GM12865 (cell line): ENCODE data around the gene TEPSIN.

Experiments
- DNase-seq: peaks from one replicate; pipeline ENCODE4 v3.0.0; 2010; ENCODE audit warnings: low read depth
- H3K4me3 ChIP-seq: 2 replicates; pipeline ENCODE4 v1.5.1; 2011; ENCODE audit warnings: mild to moderate bottlenecking, low read depth, low read length, control low read depth
- TF ChIP-seq, protein P1 (sequence below): IDR thresholded peaks from 2 replicates; pipeline ENCODE4 v1.5.1; 2011; ENCODE audit warnings: low read length, control low read depth, low read depth, inconsistent platforms; ENCODE audit not compliant: insufficient read depth; ENCODE audit errors: missing control alignments

The TEPSIN gene

DNA sequence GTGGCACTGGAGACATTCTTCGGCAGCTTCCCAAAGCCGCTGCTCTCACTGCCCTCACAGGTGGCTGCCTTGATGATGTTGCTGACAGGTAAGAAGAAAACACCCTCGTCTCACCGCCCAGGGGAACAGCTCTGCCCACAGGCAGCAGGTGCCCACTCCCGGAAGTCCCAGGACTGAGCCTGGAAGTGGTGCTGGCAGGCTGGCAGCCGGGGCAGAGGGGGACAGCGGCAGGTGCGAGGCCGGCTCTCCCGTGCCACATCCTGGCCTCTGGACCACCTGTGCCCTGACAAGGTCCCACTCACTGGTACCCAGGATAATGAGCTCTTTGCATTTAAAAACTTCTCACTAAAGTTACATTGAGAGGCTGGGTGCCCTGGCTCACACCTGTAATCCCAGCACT lies 36.5 kb downstream of the TEPSIN start:
- DNase-seq, result no peak
- no peak overlapping the region for H3K4me3 ChIP-seq
- TF ChIP-seq, protein P1, sequence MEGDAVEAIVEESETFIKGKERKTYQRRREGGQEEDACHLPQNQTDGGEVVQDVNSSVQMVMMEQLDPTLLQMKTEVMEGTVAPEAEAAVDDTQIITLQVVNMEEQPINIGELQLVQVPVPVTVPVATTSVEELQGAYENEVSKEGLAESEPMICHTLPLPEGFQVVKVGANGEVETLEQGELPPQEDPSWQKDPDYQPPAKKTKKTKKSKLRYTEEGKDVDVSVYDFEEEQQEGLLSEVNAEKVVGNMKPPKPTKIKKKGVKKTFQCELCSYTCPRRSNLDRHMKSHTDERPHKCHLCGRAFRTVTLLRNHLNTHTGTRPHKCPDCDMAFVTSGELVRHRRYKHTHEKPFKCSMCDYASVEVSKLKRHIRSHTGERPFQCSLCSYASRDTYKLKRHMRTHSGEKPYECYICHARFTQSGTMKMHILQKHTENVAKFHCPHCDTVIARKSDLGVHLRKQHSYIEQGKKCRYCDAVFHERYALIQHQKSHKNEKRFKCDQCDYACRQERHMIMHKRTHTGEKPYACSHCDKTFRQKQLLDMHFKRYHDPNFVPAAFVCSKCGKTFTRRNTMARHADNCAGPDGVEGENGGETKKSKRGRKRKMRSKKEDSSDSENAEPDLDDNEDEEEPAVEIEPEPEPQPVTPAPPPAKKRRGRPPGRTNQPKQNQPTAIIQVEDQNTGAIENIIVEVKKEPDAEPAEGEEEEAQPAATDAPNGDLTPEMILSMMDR, result no peak

DNA sequence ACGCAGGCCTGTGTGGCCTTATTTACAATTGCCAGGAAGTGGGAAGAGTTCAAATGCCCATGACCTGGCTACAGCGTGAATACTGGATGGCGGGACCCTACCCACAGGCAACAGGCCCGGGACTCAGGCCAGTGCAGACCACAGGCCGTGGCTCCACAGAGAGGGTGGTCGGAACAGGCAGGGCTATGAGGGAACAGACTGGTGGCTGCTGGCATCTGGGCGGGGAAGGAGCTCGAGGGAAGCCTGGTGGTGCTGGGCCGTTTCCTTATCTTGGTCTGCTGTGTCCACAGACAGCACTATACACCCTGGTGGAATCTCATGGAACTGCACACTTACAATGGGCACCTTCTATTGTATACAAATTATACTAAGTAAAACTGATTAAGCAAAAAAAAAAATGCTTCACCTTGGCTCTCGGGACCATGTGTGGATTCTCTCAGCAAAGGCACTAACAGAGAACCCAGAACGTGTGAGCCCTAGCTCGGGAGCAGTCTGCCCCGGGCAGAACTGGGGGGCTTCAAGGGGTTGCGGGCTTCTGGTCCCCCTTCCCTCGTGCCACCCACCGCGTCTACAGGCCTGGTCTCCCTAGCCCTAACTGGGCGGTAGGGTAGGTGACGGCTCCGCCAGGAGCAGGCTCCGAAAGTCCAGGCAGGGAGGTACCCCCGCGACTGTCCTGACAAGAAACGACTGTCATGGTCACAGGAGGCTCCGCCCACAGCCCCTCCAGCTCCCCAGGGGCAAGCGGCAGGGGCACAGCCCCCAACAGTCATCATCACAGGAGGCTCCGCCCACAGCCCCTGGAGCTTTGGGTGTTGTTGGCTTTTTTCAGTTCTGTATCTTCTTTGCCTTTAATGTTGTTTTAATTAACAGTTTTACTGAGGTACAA lies 37.9 kb downstream of the TEPSIN start:
- no peak overlapping the region for H3K4me3 ChIP-seq
- TF ChIP-seq, protein P1, result peak; percentile 51
- DNase-seq, result peak; percentile 64

DNA sequence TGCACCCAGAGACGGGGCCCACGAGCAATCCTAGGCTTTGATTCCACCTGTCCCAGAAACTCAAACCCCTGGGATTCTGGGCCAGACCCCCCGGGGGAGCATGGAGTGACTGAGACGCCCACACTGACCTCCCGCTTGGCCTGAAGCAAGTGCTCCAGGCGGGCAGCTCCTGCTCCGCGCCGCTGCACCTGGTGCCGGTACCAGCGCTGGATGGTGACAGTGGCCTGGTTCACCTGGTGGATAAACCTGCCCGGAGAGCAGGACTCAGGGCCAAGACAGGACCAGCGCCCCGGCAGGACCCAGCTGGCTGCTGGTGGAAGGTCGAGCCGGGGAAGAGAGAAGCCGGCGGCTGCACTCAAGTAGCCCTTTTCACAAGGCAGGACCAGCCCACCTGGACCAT lies 38.7 kb downstream of the TEPSIN start:
- TF ChIP-seq, protein P1, result no peak
- H3K4me3 ChIP-seq, result no peak overlapping the region
- DNase-seq, result no peak

DNA sequence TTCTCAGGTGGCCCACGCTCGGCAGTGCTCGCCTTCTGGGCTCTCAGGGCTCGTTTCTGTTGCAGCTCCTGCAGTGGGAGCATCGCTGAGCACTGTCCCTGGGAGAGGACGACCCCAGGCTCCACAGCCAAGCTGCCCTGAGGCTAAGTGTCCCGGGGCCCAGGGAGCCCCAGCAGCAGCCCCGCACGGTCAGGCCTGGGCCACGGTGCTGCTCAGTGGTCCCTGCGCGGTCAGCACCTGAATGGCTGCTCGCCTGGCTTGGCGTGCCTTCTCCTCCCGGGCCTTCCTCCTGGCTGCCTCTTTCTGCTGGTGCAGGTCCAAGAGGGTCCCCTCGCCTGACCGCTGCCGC lies 39.4 kb downstream of the TEPSIN start:
- no peak for DNase-seq
- TF ChIP-seq, protein P1, result no peak
- H3K4me3 ChIP-seq, result no peak overlapping the region

DNA sequence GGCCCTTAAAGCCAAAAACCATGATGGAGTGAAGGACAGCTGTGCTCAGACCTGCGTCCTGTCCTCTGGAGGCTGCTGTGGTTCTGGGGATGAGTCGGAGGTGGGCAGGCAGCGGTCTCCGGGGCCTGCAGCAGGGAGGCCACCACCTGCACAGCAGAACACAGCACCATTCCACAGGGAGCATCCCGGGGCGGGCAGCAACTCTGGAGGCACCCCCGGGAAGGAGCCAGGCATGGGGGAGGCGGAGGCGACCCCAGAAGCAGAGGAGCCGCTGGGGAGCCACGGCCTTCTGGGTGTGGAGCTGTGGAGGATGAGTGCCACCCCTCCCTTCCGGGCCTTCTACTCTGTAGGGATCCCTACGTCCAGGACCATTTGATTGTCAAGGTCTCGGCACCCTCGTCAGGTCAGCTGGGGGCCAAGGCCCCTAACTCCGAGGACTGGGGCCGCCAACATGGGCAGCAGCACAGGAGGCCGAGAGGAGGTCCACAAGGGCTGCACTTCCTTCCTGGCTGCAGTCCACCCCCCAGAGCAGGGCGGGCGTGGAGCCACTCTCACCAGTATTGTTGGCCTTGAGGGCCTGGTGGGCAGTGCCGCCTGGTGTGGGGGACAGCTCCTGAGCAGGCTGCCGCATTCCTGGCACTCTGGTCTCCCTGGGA lies 39.9 kb downstream of the TEPSIN start:
- TF ChIP-seq, protein P1, result no peak
- DNase-seq, result no peak
- no peak overlapping the region for H3K4me3 ChIP-seq

DNA sequence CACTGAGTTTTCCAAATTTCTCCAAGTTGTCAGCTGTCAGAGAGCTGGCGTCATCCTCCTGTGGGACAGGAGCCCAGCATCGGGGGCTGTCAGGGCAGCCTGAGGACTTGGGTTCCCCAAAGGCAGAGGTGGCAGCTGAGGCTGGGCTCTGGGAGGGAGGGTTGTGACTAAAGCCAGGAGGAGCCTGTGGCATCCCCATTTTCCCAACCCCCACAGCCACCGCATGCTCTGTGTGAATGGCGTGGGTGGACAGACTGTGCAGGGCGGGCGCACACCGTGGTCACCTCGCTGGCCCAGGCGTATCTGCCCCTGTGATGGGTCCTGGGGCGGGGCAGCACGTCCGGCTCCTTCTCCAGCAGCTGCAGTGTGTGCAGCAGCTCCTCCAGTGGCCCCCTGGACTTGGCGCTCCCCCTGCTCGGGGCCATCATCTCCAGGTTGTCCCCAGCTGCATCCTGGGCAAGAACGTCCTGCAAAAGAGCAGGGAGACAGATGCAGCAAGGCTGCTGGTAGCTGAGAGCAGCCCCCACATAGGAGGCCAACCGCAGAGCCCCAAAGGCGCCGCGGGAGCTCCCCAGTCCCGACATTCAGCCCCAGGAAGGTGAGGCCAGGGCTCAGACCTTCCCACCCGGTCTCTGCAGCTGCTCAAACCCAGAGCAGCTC lies 40.9 kb downstream of the TEPSIN start:
- no peak overlapping the region for H3K4me3 ChIP-seq
- DNase-seq, result no peak
- TF ChIP-seq, protein P1, result no peak
